ENCODE results near the gene DCLK1. TPM values are rescaled to one million over a fixed set of nuclear protein-coding genes. Genes with fewer than 3 reads are reported as not detected.

DCLK1 gene
- total RNA-seq = not detected

DNA sequence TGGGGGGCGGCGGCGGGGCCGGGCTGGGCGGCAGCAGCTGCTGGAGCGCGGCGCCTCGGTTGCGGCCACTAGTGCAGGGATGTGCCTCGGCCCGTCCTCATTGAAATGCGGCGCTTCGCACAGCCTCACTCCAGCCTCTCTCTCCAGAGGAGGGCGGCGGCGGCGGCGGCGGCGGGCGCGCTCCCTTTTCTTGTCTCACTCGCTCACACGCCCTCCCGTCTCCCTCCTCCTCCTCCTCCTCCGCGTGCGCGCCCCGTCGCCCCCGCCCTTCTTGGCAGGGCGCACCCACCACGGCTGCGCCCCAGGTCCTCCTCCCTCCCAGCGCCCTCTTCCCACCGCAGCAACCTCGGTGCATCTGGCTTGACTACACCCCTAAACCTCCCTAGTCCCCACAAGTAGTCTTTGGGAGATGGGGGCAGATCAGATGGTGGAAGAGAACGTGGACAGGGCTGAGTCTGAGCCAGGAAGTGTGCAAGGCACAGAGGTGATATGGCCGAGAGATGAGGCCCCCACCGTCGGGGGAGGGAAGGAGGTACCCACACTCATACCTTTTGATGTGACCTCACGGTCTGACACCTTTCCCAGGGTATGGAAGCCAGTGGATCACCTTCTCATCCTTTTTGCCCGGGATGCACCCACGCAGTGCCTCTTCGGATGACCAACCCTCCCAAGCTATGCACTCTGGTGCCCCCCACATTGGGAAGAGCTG, at the start of gene DCLK1:
Gene DCLK1 (minus strand): TSS at position 161 of the 709 bp plus-strand sequence.
- intact Hi-C loops (cut with micrococcal nuclease) = no loop called here
- CTCF ChIA-PET = no interaction called here
- Mint-ChIP-seq H3K36me3 (ENCODE audit: low read depth) (no peaks in the 10 kb centered on the region), H3K4me1 (ENCODE audit: low read depth) (no peaks in the 10 kb centered on the region), H3K9me3 (no peaks in the 10 kb centered on the region), H3K27ac (no peak within 1 kb of the TSS), H3K4me3 (no peak within 1 kb of the TSS), H3K27me3 (ENCODE audit: low read depth) (peaks cover 40% of the 10 kb centered on the region)
- DNase-seq = no peak

GRCh38 chr13:36175621-36176020, 44.4 kb upstream of the DCLK1 start:
- CTCF ChIA-PET = no interaction called here
- H3K4me1 Mint-ChIP-seq (ENCODE audit: low read depth) = no peaks in the 10 kb centered on the region

GRCh38 chr13:36174923-36175322, 43.7 kb upstream of the DCLK1 start:
- no peak for DNase-seq
- CTCF ChIA-PET = no interaction called here
- Mint-ChIP-seq H3K27me3 (ENCODE audit: low read depth) (peaks cover 2% of the 10 kb centered on the region), H3K27ac (no peak overlapping the region), H3K9me3 (peaks cover 2% of the 10 kb centered on the region), H3K36me3 (ENCODE audit: low read depth) (no peaks in the 10 kb centered on the region), H3K4me3 (no peak overlapping the region), H3K4me1 (ENCODE audit: low read depth) (no peaks in the 10 kb centered on the region)
- intact Hi-C loops (cut with micrococcal nuclease) = no loop called here

More at GRCh38 chr13:36175621-36176020, 44.4 kb upstream of the DCLK1 start:
- intact Hi-C loops (cut with micrococcal nuclease) = no loop called here
- DNase-seq = no peak
- H3K4me3 Mint-ChIP-seq = no peak overlapping the region
- peaks cover 1% of the 10 kb centered on the region for H3K27me3 Mint-ChIP-seq (ENCODE audit: low read depth)
- no peak overlapping the region for H3K27ac Mint-ChIP-seq
- H3K9me3 Mint-ChIP-seq = peaks cover 2% of the 10 kb centered on the region
- no peaks in the 10 kb centered on the region for H3K36me3 Mint-ChIP-seq (ENCODE audit: low read depth)

- no peak overlapping the region for H3K4me3 Mint-ChIP-seq
- intact Hi-C loops (cut with micrococcal nuclease) = no loop called here
These were observed 42.6 kb upstream of the DCLK1 start for GRCh38 chr13:36173571-36174322.

GRCh38 chr13:36166046-36166445, 34.9 kb upstream of the DCLK1 start:
- Mint-ChIP-seq H3K4me1 (ENCODE audit: low read depth) (no peaks in the 10 kb centered on the region), H3K27me3 (ENCODE audit: low read depth) (peaks cover 4% of the 10 kb centered on the region), H3K36me3 (ENCODE audit: low read depth) (no peaks in the 10 kb centered on the region), H3K9me3 (peaks cover 2% of the 10 kb centered on the region), H3K27ac (no peak overlapping the region), H3K4me3 (no peak overlapping the region)
- no peak for DNase-seq
- intact Hi-C loops (cut with micrococcal nuclease) = no loop called here
- CTCF ChIA-PET = no interaction called here

More at GRCh38 chr13:36173571-36174322, 42.6 kb upstream of the DCLK1 start:
- H3K4me1 Mint-ChIP-seq (ENCODE audit: low read depth) = no peaks in the 10 kb centered on the region
- peaks cover 2% of the 10 kb centered on the region for H3K9me3 Mint-ChIP-seq
- peaks cover 2% of the 10 kb centered on the region for H3K27me3 Mint-ChIP-seq (ENCODE audit: low read depth)
- DNase-seq = no peak
- H3K27ac Mint-ChIP-seq = no peak overlapping the region
- no peaks in the 10 kb centered on the region for H3K36me3 Mint-ChIP-seq (ENCODE audit: low read depth)
- CTCF ChIA-PET = no interaction called here

- CTCF ChIA-PET = interaction anchor here (0.7 kb wide), 1 partner anchor 111 kb away, joined by 3 read pairs; no protein-coding TSS in a partner anchor
- Mint-ChIP-seq H3K27ac (no peak overlapping the region), H3K36me3 (ENCODE audit: low read depth) (no peaks in the 10 kb centered on the region), H3K27me3 (ENCODE audit: low read depth) (peaks cover 2% of the 10 kb centered on the region), H3K4me3 (no peak overlapping the region), H3K9me3 (peaks cover 2% of the 10 kb centered on the region), H3K4me1 (ENCODE audit: low read depth) (no peaks in the 10 kb centered on the region)
- intact Hi-C loops (cut with micrococcal nuclease) = no loop called here
- DNase-seq = no peak
These were observed 32.7 kb upstream of the DCLK1 start for GRCh38 chr13:36163809-36164308.

- Mint-ChIP-seq H3K27me3 (ENCODE audit: low read depth) (peaks cover 2% of the 10 kb centered on the region), H3K27ac (no peak overlapping the region), H3K36me3 (ENCODE audit: low read depth) (no peaks in the 10 kb centered on the region), H3K4me1 (ENCODE audit: low read depth) (no peaks in the 10 kb centered on the region), H3K9me3 (peaks cover 2% of the 10 kb centered on the region), H3K4me3 (no peak overlapping the region)
- intact Hi-C loops (cut with micrococcal nuclease) = no loop called here
- CTCF ChIA-PET = no interaction called here
- DNase-seq = no peak
These were observed 32.1 kb upstream of the DCLK1 start for GRCh38 chr13:36163286-36163685.

GRCh38 chr13:36160297-36160696, 29.1 kb upstream of the DCLK1 start:
- no peaks in the 10 kb centered on the region for H3K4me1 Mint-ChIP-seq (ENCODE audit: low read depth)
- H3K36me3 Mint-ChIP-seq (ENCODE audit: low read depth) = no peaks in the 10 kb centered on the region
- no peak overlapping the region for H3K4me3 Mint-ChIP-seq
- peaks cover 2% of the 10 kb centered on the region for H3K9me3 Mint-ChIP-seq
- peaks cover 7% of the 10 kb centered on the region for H3K27me3 Mint-ChIP-seq (ENCODE audit: low read depth)
- DNase-seq = no peak
- intact Hi-C loops (cut with micrococcal nuclease) = no loop called here
- CTCF ChIA-PET = no interaction called here
- H3K27ac Mint-ChIP-seq = no peak overlapping the region

DNA sequence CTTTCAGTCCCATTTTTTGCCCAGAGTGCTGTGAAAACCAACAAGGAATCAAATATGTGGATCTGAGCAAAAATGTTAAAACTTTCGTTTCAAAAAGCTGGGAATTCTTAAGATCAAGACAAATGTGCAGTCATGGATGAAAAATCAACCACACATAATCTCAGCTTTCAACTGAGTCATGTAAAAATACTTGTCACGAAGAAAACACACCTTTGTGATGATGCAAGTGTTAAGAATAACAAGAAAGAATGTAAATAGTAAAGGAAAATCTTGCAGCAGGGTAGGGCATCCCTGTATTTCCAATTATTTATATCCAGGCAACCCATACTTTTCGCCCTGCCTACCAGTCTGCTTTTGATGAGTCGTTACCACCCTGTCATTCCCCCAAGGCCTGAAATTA, 27.4 kb upstream of the DCLK1 start:
- H3K27me3 Mint-ChIP-seq (ENCODE audit: low read depth) = peaks cover 11% of the 10 kb centered on the region
- no peak overlapping the region for H3K27ac Mint-ChIP-seq
- H3K9me3 Mint-ChIP-seq = peaks cover 2% of the 10 kb centered on the region
- H3K36me3 Mint-ChIP-seq (ENCODE audit: low read depth) = no peaks in the 10 kb centered on the region
- no peak overlapping the region for H3K4me3 Mint-ChIP-seq
- CTCF ChIA-PET = no interaction called here
- H3K4me1 Mint-ChIP-seq (ENCODE audit: low read depth) = no peaks in the 10 kb centered on the region
- intact Hi-C loops (cut with micrococcal nuclease) = no loop called here
- no peak for DNase-seq

- CTCF ChIA-PET = interaction anchor here (0.6 kb wide), 1 partner anchor 791 kb away, joined by 5 read pairs; no protein-coding TSS in a partner anchor
- no peak for DNase-seq
- Mint-ChIP-seq H3K4me1 (ENCODE audit: low read depth) (no peaks in the 10 kb centered on the region), H3K27me3 (ENCODE audit: low read depth) (peaks cover 11% of the 10 kb centered on the region), H3K9me3 (peaks cover under 1% of the 10 kb centered on the region), H3K27ac (no peak overlapping the region), H3K36me3 (ENCODE audit: low read depth) (no peaks in the 10 kb centered on the region), H3K4me3 (no peak overlapping the region)
- intact Hi-C loops (cut with micrococcal nuclease) = no loop called here
These were observed 26.3 kb upstream of the DCLK1 start for GRCh38 chr13:36157480-36157879.

GRCh38 chr13:36154567-36155291, 23.5 kb upstream of the DCLK1 start:
- peaks cover 6% of the 10 kb centered on the region for H3K9me3 Mint-ChIP-seq
- no peak overlapping the region for H3K27ac Mint-ChIP-seq
- no peaks in the 10 kb centered on the region for H3K4me1 Mint-ChIP-seq (ENCODE audit: low read depth)
- H3K27me3 Mint-ChIP-seq (ENCODE audit: low read depth) = peaks cover 11% of the 10 kb centered on the region
- CTCF ChIA-PET = interaction anchor here (0.6 kb wide), 1 partner anchor 422 kb away, joined by 3 read pairs; no protein-coding TSS in a partner anchor
- no peak overlapping the region for H3K4me3 Mint-ChIP-seq
- no peak for DNase-seq
- no peaks in the 10 kb centered on the region for H3K36me3 Mint-ChIP-seq (ENCODE audit: low read depth)
- intact Hi-C loops (cut with micrococcal nuclease) = no loop called here

GRCh38 chr13:36151591-36151990, 20.4 kb upstream of the DCLK1 start:
- H3K27ac Mint-ChIP-seq = no peak overlapping the region
- H3K4me3 Mint-ChIP-seq = no peak overlapping the region
- no peak for DNase-seq
- H3K9me3 Mint-ChIP-seq = peaks cover 7% of the 10 kb centered on the region
- no peaks in the 10 kb centered on the region for H3K36me3 Mint-ChIP-seq (ENCODE audit: low read depth)
- CTCF ChIA-PET = no interaction called here
- intact Hi-C loops (cut with micrococcal nuclease) = no loop called here
- H3K27me3 Mint-ChIP-seq (ENCODE audit: low read depth) = peaks cover 11% of the 10 kb centered on the region
- H3K4me1 Mint-ChIP-seq (ENCODE audit: low read depth) = no peaks in the 10 kb centered on the region
